ENCODE measurements around the gene ZFYVE27. TPM values are rescaled to one million over a fixed set of nuclear protein-coding genes. Genes with fewer than 3 reads are reported as not detected.

The ZFYVE27 gene
- total RNA-seq, 1 donor from 2014 or later: 33.9 TPM

- intact Hi-C loops (cut with micrococcal nuclease): no loop called here
Measured at GRCh38 chr10:97785731-97786130, 48.8 kb downstream of the ZFYVE27 start.

GRCh38 chr10:97788552-97789442 lies 51.9 kb downstream of the ZFYVE27 start:
- intact Hi-C loops (cut with micrococcal nuclease): no loop called here

- intact Hi-C loops (cut with micrococcal nuclease): loop anchor here (5.0 kb wide), 1 partner anchor 237 kb away; no protein-coding TSS in a partner anchor
Measured at GRCh38 chr10:97789770-97790397, 53.0 kb downstream of the ZFYVE27 start.

- intact Hi-C loops (cut with micrococcal nuclease): loop anchor here (1.0 to 5.0 kb wide), 2 partner anchors 77 to 235 kb away; no protein-coding TSS in a partner anchor
Measured at GRCh38 chr10:97791824-97792721, 55.1 kb downstream of the ZFYVE27 start.

- intact Hi-C loops (cut with micrococcal nuclease): loop anchor here (1.0 to 2.0 kb wide), 4 partner anchors 54 to 338 kb away; partner anchors contain the start of genes R3HCC1L and ZFYVE27
Measured at GRCh38 chr10:97795886-97796285, 59.0 kb downstream of the ZFYVE27 start.

GRCh38 chr10:97796651-97797050 lies 59.7 kb downstream of the ZFYVE27 start:
- intact Hi-C loops (cut with micrococcal nuclease): loop anchor here (1.0 to 2.0 kb wide), 4 partner anchors 54 to 338 kb away; partner anchors contain the start of genes R3HCC1L and ZFYVE27

GRCh38 chr10:97798958-97799610 lies 62.2 kb downstream of the ZFYVE27 start:
- intact Hi-C loops (cut with micrococcal nuclease): no loop called here

- intact Hi-C loops (cut with micrococcal nuclease): no loop called here
Measured at GRCh38 chr10:97800474-97800873, 63.5 kb downstream of the ZFYVE27 start.

GRCh38 chr10:97801422-97801821 lies 64.5 kb downstream of the ZFYVE27 start:
- intact Hi-C loops (cut with micrococcal nuclease): no loop called here

GRCh38 chr10:97805096-97805884 lies 68.4 kb downstream of the ZFYVE27 start:
- intact Hi-C loops (cut with micrococcal nuclease): no loop called here

- intact Hi-C loops (cut with micrococcal nuclease): no loop called here
Measured at GRCh38 chr10:97805949-97806348, 69.0 kb downstream of the ZFYVE27 start.

- intact Hi-C loops (cut with micrococcal nuclease): no loop called here
Measured at GRCh38 chr10:97810446-97810845, 73.5 kb downstream of the ZFYVE27 start.

Other genes with a start within 250 kb of the ZFYVE27 start
- gene MMS19, start 238.7 kb upstream of the ZFYVE27 start, total RNA-seq: 70.2 and 73.2 TPM in 2 replicates
- gene UBTD1, start 238.2 kb upstream of the ZFYVE27 start, total RNA-seq: 0.61 and 0.77 TPM in 2 replicates
- gene ANKRD2, start 164.3 kb upstream of the ZFYVE27 start, total RNA-seq: 0.36 and 0.52 TPM in 2 replicates
- gene HOGA1, start 152.7 kb upstream of the ZFYVE27 start, total RNA-seq: not detected in 2 replicates
- gene C10orf62, start 147.4 kb upstream of the ZFYVE27 start, total RNA-seq: not detected in 2 replicates
- gene MORN4, start 103.6 kb upstream of the ZFYVE27 start, total RNA-seq: 1.2 and 1.3 TPM in 2 replicates
- 10.9 and 11.9 TPM in 2 replicates for gene PI4K2A, start 96.5 kb upstream of the ZFYVE27 start, total RNA-seq
- gene AVPI1, start 49.9 kb upstream of the ZFYVE27 start, total RNA-seq: 1.1 and 1.3 TPM in 2 replicates
- gene MARVELD1, start 23.4 kb upstream of the ZFYVE27 start, total RNA-seq: 4.1 and 5.4 TPM in 2 replicates
- not detected in 2 replicates for gene SFRP5, start 34.9 kb downstream of the ZFYVE27 start, total RNA-seq
- 5.3 and 5.6 TPM in 2 replicates for gene GOLGA7B, start 112.7 kb downstream of the ZFYVE27 start, total RNA-seq